K562 (cell line): ENCODE results near the gene MLLT1. TPM values are rescaled to one million over a fixed set of nuclear protein-coding genes. Genes with fewer than 3 reads are reported as not detected.

Experiments
- BRF1 ChIP-seq: IDR thresholded peaks from 3 replicates; pipeline ENCODE4 v1.6.1; 2011; ENCODE audit warnings: borderline replicate concordance, mild to moderate bottlenecking; ENCODE audit not compliant: insufficient read length; ENCODE audit errors: extremely low read depth
- CBFB ChIP-seq: sonication (generic); formaldehyde crosslinking; IDR thresholded peaks from 2 replicates; pipeline ENCODE4 v1.4.0; 2020; ENCODE audit warnings: mild to moderate bottlenecking, missing genetic modification reagents
- FOXA3 ChIP-seq, 2 experiments: fragments of 450-650 bp in 1 of 2; sonication (generic) in 1 of 2; formaldehyde crosslinking; IDR thresholded peaks in 1 of 2; conservative IDR thresholded peaks in 1 of 2; 2 replicates each; pipeline versions ENCODE4 v1.4.0 to v1.8.0; 2020 to 2022; ENCODE audit warnings: mild to moderate bottlenecking in 2 of 2, missing genetic modification reagents in 1 of 2
- KDM1A ChIP-seq, 2 experiments: fragments of 450-650 bp; IDR thresholded peaks; 2 replicates each; pipeline ENCODE4 v1.6.1; 2016; ENCODE audit warnings: mild to moderate bottlenecking in 2 of 2
- MAFK ChIP-seq: IDR thresholded peaks from 2 replicates; pipeline ENCODE4 v1.6.1; 2011; ENCODE audit warnings: low read length, improper control_type of control experiment
- MBD2 ChIP-seq: sonication (generic); IDR thresholded peaks from 2 replicates; pipeline ENCODE4 v1.6.1; 2016; ENCODE audit warnings: low read depth, borderline replicate concordance
- MCM3 ChIP-seq: fragments of 450-650 bp; IDR thresholded peaks from 2 replicates; pipeline ENCODE4 v1.6.1; 2016
- RAD21 ChIP-seq, 2 experiments: fragments of 250-450 bp in 1 of 2; fragments of 450-650 bp in 1 of 2; sonication (Bioruptor Pico) in 1 of 2; formaldehyde crosslinking in 1 of 2; IDR thresholded peaks in 1 of 2; conservative IDR thresholded peaks in 1 of 2; 2 replicates each; pipeline versions ENCODE4 v1.4.0 to v1.8.0; 2020 to 2022; ENCODE audit warnings: mild to moderate bottlenecking in 2 of 2, moderate library complexity in 1 of 2
- REST ChIP-seq, 2 experiments: fragments of 450-650 bp; formaldehyde crosslinking in 1 of 2; IDR thresholded peaks; 2 replicates each; pipeline versions ENCODE4 v1.4.0 to v1.6.1; 2014 to 2020; ENCODE audit warnings: mild to moderate bottlenecking in 2 of 2, borderline replicate concordance in 1 of 2, low read depth in 1 of 2
- SUPT5H ChIP-seq: fragments of 450-650 bp; IDR thresholded peaks from 2 replicates; pipeline ENCODE4 v1.6.1; 2016
- ZFP91 ChIP-seq: sonication (generic); formaldehyde crosslinking; IDR thresholded peaks from 2 replicates; pipeline ENCODE4 v1.8.0; 2022; ENCODE audit warnings: mild to moderate bottlenecking, missing genetic modification reagents
- ZNF592 ChIP-seq: fragments of 450-650 bp; IDR thresholded peaks from 2 replicates; pipeline ENCODE4 v1.6.1; 2017; ENCODE audit warnings: antibody characterized with exemption, mild to moderate bottlenecking
- polyA plus RNA-seq, 8 experiments: library from polyadenylated mRNA; depleted of rRNA in 4 of 8; stranded (reverse) in 5 of 8; unstranded in 3 of 8; fragments of >200 nt; fragmentation: Nextera tagmentation in 2 of 8; fragmentation: Illumina TruSeq in 1 of 8; extraction: Ambion mirVana in 2 of 8; extraction: Trizol in 1 of 8; gene quantifications; 2 replicates each; pipeline versions ENCODE4 v1.2.1 to v1.2.3, GENCODE V29; 2011 to 2014; ENCODE audit warnings: inconsistent platforms in 1 of 8, missing spikeins in 1 of 8
- total RNA-seq, 7 experiments: library from RNA; depleted of rRNA in 6 of 7; stranded (reverse); fragments of >200 nt in 6 of 7; fragmentation: Illumina TruSeq in 2 of 7; extraction: Trizol in 2 of 7; gene quantifications; 2 replicates each; pipeline versions ENCODE4 v1.2.1 to v1.2.3, GENCODE V29; 2011 to 2021; ENCODE audit warnings: low replicate concordance in 1 of 7

Gene MLLT1
- total and polyA plus RNA-seq, 9 of the 15 experiments (the other 6 are each of a cell fraction or from before 2014, with no cell fraction given), result 0.23 to 63.5 (median 15.4) TPM

- TF ChIP-seq REST (IDR thresholded peaks at IDR 0.05; ENCODE audit: borderline replicate concordance) (peak; percentile 33; the same call in 1 of the 2 replicates), REST (CRISPR knock-in tag; IDR thresholded peaks at IDR 0.05; ENCODE audit: low read depth) (no peak), BRF1 (no peak), ZFP91 (CRISPR knock-in tag) (no peak), CBFB (no peak), ZNF592 (no peak), RAD21 (CRISPR knock-in tag; conservative IDR thresholded peaks at IDR 0.05 in 1 of 2, IDR thresholded peaks at IDR 0.05 in 1 of 2) (peak in 1 of 2 experiments; percentile 57; a peak in 2 of 4 replicates), MCM3 (no peak), KDM1A (IDR thresholded peaks at IDR 0.05) (no peak), MAFK (no peak), FOXA3 (CRISPR knock-in tag; conservative IDR thresholded peaks at IDR 0.05 in 1 of 2, IDR thresholded peaks at IDR 0.05 in 1 of 2) (no peak), SUPT5H (no peak), MBD2 (no peak)
Observed at GRCh38 chr19:6260912-6261650, 18.7 kb downstream of the MLLT1 start (continued).
